ENCODE measurements around the gene NGLY1. TPM values are rescaled to one million over a fixed set of nuclear protein-coding genes. Genes with fewer than 3 reads are reported as not detected.

Gene NGLY1
- total RNA-seq, 1 experiment from 2014 or later, result 14.6 TPM

DNA sequence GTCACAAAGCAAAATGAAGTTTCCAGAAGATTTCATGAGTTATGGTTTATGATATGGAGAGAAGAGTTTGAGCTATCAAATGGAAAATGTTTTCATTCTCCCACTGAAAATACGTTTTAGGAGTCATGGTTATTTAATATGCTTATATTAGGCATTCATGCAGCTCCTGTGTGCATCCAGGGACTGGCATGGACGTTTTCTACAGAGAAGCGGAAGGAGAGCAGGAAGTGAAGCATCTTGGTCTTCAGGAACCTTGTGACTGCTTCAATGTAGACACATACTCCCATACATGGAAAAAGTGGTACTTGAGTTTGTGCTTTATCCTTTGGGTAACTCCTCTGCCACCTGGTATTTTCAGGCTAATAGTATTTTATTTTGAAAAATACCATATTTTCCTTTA, 75.2 kb downstream of the NGLY1 start:
- no peaks in the 10 kb centered on the region for H3K4me1 ChIP-seq (ENCODE audit: control insufficient read depth, insufficient read depth, low read length)
- no peaks in the 10 kb centered on the region for H3K27me3 ChIP-seq (ENCODE audit: control insufficient read depth, insufficient read depth, low read length)
- in situ Hi-C loops (cut with HindIII; ENCODE audit: low pct_unique_long_range_greater_than_20kb, low sequenced_read_pairs) (no loop called here), intact Hi-C loops (cut with micrococcal nuclease; ENCODE audit: unreplicated experiment) (no loop called here)
- ChIA-PET POLR2A (no interaction called here), CTCF (no interaction called here)
- TF ChIP-seq POLR2AphosphoS5 (IDR thresholded peaks at IDR 0.05; ENCODE audit: low read depth, low read length) (no peak), TCF7L2 (IDR thresholded peaks at IDR 0.05; ENCODE audit: low read depth, low read length) (no peak), SIN3A (IDR thresholded peaks at IDR 0.05; ENCODE audit: borderline replicate concordance, insufficient read depth, low read depth, low read length) (no peak)
- TF ChIP-seq, protein P1, sequence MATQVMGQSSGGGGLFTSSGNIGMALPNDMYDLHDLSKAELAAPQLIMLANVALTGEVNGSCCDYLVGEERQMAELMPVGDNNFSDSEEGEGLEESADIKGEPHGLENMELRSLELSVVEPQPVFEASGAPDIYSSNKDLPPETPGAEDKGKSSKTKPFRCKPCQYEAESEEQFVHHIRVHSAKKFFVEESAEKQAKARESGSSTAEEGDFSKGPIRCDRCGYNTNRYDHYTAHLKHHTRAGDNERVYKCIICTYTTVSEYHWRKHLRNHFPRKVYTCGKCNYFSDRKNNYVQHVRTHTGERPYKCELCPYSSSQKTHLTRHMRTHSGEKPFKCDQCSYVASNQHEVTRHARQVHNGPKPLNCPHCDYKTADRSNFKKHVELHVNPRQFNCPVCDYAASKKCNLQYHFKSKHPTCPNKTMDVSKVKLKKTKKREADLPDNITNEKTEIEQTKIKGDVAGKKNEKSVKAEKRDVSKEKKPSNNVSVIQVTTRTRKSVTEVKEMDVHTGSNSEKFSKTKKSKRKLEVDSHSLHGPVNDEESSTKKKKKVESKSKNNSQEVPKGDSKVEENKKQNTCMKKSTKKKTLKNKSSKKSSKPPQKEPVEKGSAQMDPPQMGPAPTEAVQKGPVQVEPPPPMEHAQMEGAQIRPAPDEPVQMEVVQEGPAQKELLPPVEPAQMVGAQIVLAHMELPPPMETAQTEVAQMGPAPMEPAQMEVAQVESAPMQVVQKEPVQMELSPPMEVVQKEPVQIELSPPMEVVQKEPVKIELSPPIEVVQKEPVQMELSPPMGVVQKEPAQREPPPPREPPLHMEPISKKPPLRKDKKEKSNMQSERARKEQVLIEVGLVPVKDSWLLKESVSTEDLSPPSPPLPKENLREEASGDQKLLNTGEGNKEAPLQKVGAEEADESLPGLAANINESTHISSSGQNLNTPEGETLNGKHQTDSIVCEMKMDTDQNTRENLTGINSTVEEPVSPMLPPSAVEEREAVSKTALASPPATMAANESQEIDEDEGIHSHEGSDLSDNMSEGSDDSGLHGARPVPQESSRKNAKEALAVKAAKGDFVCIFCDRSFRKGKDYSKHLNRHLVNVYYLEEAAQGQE (IDR thresholded peaks at IDR 0.05; ENCODE audit: insufficient read depth in 1 of 2, low read depth in 2 of 2, low read length in 1 of 2), result no peak
- TF ChIP-seq, protein P2, sequence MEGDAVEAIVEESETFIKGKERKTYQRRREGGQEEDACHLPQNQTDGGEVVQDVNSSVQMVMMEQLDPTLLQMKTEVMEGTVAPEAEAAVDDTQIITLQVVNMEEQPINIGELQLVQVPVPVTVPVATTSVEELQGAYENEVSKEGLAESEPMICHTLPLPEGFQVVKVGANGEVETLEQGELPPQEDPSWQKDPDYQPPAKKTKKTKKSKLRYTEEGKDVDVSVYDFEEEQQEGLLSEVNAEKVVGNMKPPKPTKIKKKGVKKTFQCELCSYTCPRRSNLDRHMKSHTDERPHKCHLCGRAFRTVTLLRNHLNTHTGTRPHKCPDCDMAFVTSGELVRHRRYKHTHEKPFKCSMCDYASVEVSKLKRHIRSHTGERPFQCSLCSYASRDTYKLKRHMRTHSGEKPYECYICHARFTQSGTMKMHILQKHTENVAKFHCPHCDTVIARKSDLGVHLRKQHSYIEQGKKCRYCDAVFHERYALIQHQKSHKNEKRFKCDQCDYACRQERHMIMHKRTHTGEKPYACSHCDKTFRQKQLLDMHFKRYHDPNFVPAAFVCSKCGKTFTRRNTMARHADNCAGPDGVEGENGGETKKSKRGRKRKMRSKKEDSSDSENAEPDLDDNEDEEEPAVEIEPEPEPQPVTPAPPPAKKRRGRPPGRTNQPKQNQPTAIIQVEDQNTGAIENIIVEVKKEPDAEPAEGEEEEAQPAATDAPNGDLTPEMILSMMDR (IDR thresholded peaks at IDR 0.05), result no peak
- no peak overlapping the region for H3K27ac ChIP-seq (ENCODE audit: low read length)
- DNase-seq (ENCODE audit: low read depth, low spot score), result no peak
- no peaks in the 10 kb centered on the region for H3K36me3 ChIP-seq (ENCODE audit: control insufficient read depth, insufficient read depth, low read length)
- no TSS peak for BruUV-seq (replicated peaks)
- ATAC-seq, result no peak
- H3K4me3 ChIP-seq (ENCODE audit: low read depth in 2 of 2, low read length in 2 of 2), result no peak overlapping the region
- no peaks in the 10 kb centered on the region for H3K9me3 ChIP-seq (ENCODE audit: control insufficient read depth, insufficient read depth, low read depth, low read length)

DNA sequence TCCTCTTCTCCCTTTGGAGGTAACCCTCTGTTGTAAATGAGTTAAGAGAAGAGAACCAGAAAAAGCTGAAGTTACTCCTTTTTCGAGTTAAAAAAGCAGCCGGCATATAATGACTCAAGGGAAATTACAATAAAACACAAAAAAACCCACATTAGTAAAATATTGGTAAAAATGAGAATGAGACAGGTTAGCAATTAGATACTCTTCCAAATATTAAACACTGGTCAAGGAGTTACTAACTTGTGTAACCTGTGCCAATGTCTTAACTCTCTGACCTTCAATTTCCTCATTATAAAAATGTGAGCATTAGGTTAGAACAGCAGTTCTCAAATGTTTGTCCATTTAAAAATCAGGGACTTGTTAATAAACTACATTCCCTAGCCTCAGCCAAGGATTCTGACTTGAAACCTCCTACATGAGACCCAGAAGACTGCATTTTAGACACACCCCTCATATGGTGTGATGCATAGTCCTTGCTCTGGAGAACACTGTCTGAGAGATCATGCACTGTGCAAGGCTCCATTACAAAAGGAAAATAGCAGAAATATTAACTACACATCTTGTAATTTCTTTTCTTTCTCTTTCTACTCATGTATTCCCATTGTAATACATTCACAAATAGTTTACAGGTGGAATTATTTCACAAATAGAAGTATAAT, 75.8 kb downstream of the NGLY1 start:
- Histone ChIP-seq H3K9me3 (ENCODE audit: control insufficient read depth, insufficient read depth, low read depth, low read length) (no peaks in the 10 kb centered on the region), H3K4me1 (ENCODE audit: control insufficient read depth, insufficient read depth, low read length) (no peaks in the 10 kb centered on the region), H3K36me3 (ENCODE audit: control insufficient read depth, insufficient read depth, low read length) (no peaks in the 10 kb centered on the region), H3K27me3 (ENCODE audit: control insufficient read depth, insufficient read depth, low read length) (no peaks in the 10 kb centered on the region), H3K4me3 (ENCODE audit: low read depth in 2 of 2, low read length in 2 of 2) (no peak overlapping the region), H3K27ac (ENCODE audit: low read length) (no peak overlapping the region)
- ChIA-PET POLR2A (no interaction called here), CTCF (no interaction called here)
- TF ChIP-seq SIN3A (IDR thresholded peaks at IDR 0.05; ENCODE audit: borderline replicate concordance, insufficient read depth, low read depth, low read length), result no peak
- TF ChIP-seq, protein P2 (IDR thresholded peaks at IDR 0.05), result no peak
- no peak for TF ChIP-seq TCF7L2 (IDR thresholded peaks at IDR 0.05; ENCODE audit: low read depth, low read length)
- TF ChIP-seq, protein P1 (IDR thresholded peaks at IDR 0.05; ENCODE audit: insufficient read depth in 1 of 2, low read depth in 2 of 2, low read length in 1 of 2), result no peak
- TF ChIP-seq POLR2AphosphoS5 (IDR thresholded peaks at IDR 0.05; ENCODE audit: low read depth, low read length), result no peak
- BruUV-seq (replicated peaks), result no TSS peak
- ATAC-seq (no peak), DNase-seq (ENCODE audit: low read depth, low spot score) (no peak)
- intact Hi-C loops (cut with micrococcal nuclease; ENCODE audit: unreplicated experiment), result no loop called here
- in situ Hi-C loops (cut with HindIII; ENCODE audit: low pct_unique_long_range_greater_than_20kb, low sequenced_read_pairs), result no loop called here

All from Panc1 (cell line).